GM19468 (cell line): Measurements from ENCODE around the gene TRPV3.
"Not testable (repeated sequence)": the region's sequence is repeated elsewhere in the genome, so short reads cannot be mapped to it uniquely, and the experiment has no call there.

Experiments used
- ATAC-seq: cut with Tn5 transposase; IDR thresholded peaks from one replicate; pipeline ENCODE4 v1.9.1; 2021; ENCODE audit warnings: mild to moderate bottlenecking, moderate library complexity, moderate number of reproducible peaks; ENCODE audit not compliant: unreplicated experiment; ENCODE audit errors: extremely low read depth

TRPV3 gene

GRCh38 chr17:3528403-3528851 lies 29.2 kb downstream of the TRPV3 start:
- ATAC-seq, result no peak

- no peak for ATAC-seq
Measured at GRCh38 chr17:3527896-3528295, 29.7 kb downstream of the TRPV3 start.

- no peak for ATAC-seq
Measured at GRCh38 chr17:3527468-3527867, 30.1 kb downstream of the TRPV3 start.

GRCh38 chr17:3526971-3527370 lies 30.6 kb downstream of the TRPV3 start:
- ATAC-seq, result no peak

GRCh38 chr17:3526491-3526890 lies 31.1 kb downstream of the TRPV3 start:
- ATAC-seq, result no peak

- ATAC-seq, result no peak
Measured at GRCh38 chr17:3524024-3524423, 33.6 kb downstream of the TRPV3 start.

GRCh38 chr17:3519472-3519871 lies 38.1 kb downstream of the TRPV3 start:
- not testable (repeated sequence) for ATAC-seq

GRCh38 chr17:3514873-3515272 lies 42.7 kb downstream of the TRPV3 start:
- no peak for ATAC-seq

- ATAC-seq, result not testable (repeated sequence)
Measured at GRCh38 chr17:3514167-3514566, 43.4 kb downstream of the TRPV3 start.

- ATAC-seq, result no peak
Measured at GRCh38 chr17:3513305-3514035, 44.1 kb downstream of the TRPV3 start.

- ATAC-seq, result no peak
Measured at GRCh38 chr17:3512505-3513171, 45.0 kb downstream of the TRPV3 start.

GRCh38 chr17:3511852-3512504 lies 45.6 kb downstream of the TRPV3 start:
- no peak for ATAC-seq

- no peak for ATAC-seq
Measured at GRCh38 chr17:3510090-3510489, 47.5 kb downstream of the TRPV3 start.

- ATAC-seq, result no peak
Measured at GRCh38 chr17:3507869-3508268, 49.7 kb downstream of the TRPV3 start.

GRCh38 chr17:3507071-3507470 lies 50.5 kb downstream of the TRPV3 start:
- no peak for ATAC-seq

- no peak for ATAC-seq
Measured at GRCh38 chr17:3506054-3506453, 51.6 kb downstream of the TRPV3 start.

GRCh38 chr17:3505008-3505407 lies 52.6 kb downstream of the TRPV3 start:
- no peak for ATAC-seq

- no peak for ATAC-seq
Measured at GRCh38 chr17:3503285-3503684, 54.3 kb downstream of the TRPV3 start.

- ATAC-seq, result no peak
Measured at GRCh38 chr17:3502466-3502865, 55.1 kb downstream of the TRPV3 start.

- ATAC-seq, result no peak
Measured at GRCh38 chr17:3501344-3501743, 56.3 kb downstream of the TRPV3 start.

GRCh38 chr17:3497101-3497500 lies 60.5 kb downstream of the TRPV3 start:
- no peak for ATAC-seq
